ENCODE measurements around the gene SPNS2. TPM values are rescaled to one million over a fixed set of nuclear protein-coding genes. Genes with fewer than 3 reads are reported as not detected.
A peak's percentile ranks its signal among the peaks of the same experiment; 100 is the strongest.

The SPNS2 gene
- total RNA-seq, 1 experiment from 2014 or later, result 1.6 TPM

GRCh38 chr17:4482338-4483011 is 16.2 kb upstream of the SPNS2 start:
- DNase-seq (ENCODE audit: low read depth, low spot score), result no peak
- H3K4me3 ChIP-seq (replicated peaks in 1 of 2; ENCODE audit: low read depth in 1 of 2, low read length in 2 of 2), result peak overlapping the region in 1 of 2 experiments; percentile 45; a peak in 2 of 4 replicates
- peak overlapping the region; percentile 65 for H3K9ac ChIP-seq (ENCODE audit: low read length)
- ATAC-seq, result no peak
- H3K27ac ChIP-seq (ENCODE audit: low read depth, low read length), result peak overlapping the region; percentile 75
- TF ChIP-seq ZNF274 (IDR thresholded peaks at IDR 0.05; ENCODE audit: low read depth, low read length) (no peak), JUND (IDR thresholded peaks at IDR 0.05) (no peak), SP1 (IDR thresholded peaks at IDR 0.05; ENCODE audit: low read depth) (no peak), CBX3 (IDR thresholded peaks at IDR 0.05; ENCODE audit: low read depth) (no peak), SIN3A (IDR thresholded peaks at IDR 0.05; ENCODE audit: low read depth) (no peak), CEBPB (IDR thresholded peaks at IDR 0.05; ENCODE audit: low read depth) (no peak), FOSL1 (IDR thresholded peaks at IDR 0.05; ENCODE audit: low read depth) (no peak), ELF1 (IDR thresholded peaks at IDR 0.05; ENCODE audit: borderline replicate concordance, low read depth) (no peak), SRF (IDR thresholded peaks at IDR 0.05; ENCODE audit: low read depth) (no peak)
- TF ChIP-seq, protein P1, sequence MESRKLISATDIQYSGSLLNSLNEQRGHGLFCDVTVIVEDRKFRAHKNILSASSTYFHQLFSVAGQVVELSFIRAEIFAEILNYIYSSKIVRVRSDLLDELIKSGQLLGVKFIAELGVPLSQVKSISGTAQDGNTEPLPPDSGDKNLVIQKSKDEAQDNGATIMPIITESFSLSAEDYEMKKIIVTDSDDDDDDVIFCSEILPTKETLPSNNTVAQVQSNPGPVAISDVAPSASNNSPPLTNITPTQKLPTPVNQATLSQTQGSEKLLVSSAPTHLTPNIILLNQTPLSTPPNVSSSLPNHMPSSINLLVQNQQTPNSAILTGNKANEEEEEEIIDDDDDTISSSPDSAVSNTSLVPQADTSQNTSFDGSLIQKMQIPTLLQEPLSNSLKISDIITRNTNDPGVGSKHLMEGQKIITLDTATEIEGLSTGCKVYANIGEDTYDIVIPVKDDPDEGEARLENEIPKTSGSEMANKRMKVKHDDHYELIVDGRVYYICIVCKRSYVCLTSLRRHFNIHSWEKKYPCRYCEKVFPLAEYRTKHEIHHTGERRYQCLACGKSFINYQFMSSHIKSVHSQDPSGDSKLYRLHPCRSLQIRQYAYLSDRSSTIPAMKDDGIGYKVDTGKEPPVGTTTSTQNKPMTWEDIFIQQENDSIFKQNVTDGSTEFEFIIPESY (IDR thresholded peaks at IDR 0.05; ENCODE audit: extremely low read depth, insufficient replicate concordance, low read length), result no peak
- TF ChIP-seq, protein P2, sequence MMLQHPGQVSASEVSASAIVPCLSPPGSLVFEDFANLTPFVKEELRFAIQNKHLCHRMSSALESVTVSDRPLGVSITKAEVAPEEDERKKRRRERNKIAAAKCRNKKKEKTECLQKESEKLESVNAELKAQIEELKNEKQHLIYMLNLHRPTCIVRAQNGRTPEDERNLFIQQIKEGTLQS (IDR thresholded peaks at IDR 0.05), result no peak
- intact Hi-C loops (cut with micrococcal nuclease), result no loop called here
- no peaks in the 10 kb centered on the region for H3K9me3 ChIP-seq (ENCODE audit: control insufficient read depth in 1 of 2, insufficient read depth in 1 of 2, low read depth in 1 of 2, low read length in 2 of 2)
- H3K4me1 ChIP-seq (ENCODE audit: control insufficient read depth in 1 of 2, insufficient read depth in 2 of 2, low read length in 2 of 2), result peaks cover 20 to 41% of the 10 kb centered on the region in 2 experiments
- BruUV-seq (replicated peaks), result no TSS peak
- H3K27me3 ChIP-seq (ENCODE audit: insufficient read depth, low read length), result no peaks in the 10 kb centered on the region
- H2AFZ ChIP-seq (ENCODE audit: low read depth, low read length, poor library complexity, severe bottlenecking), result no peak overlapping the region
- RAD21 ChIA-PET (ENCODE audit: low non-redundant PET in 1 of 2, low total read pairs in 2 of 2, uncharacterized antibody in 2 of 2, unreplicated experiment in 2 of 2), result no interaction called here
- H3K9me2 ChIP-seq (ENCODE audit: insufficient read depth), result no peaks in the 10 kb centered on the region
- H3K4me2 ChIP-seq (ENCODE audit: low read length), result peak overlapping the region; percentile 81
- no peaks in the 10 kb centered on the region for H3K36me3 ChIP-seq (ENCODE audit: control insufficient read depth in 1 of 2, insufficient read depth in 2 of 2, low read length in 2 of 2)
- H4K20me1 ChIP-seq (ENCODE audit: insufficient read depth), result no peaks in the 10 kb centered on the region
- CTCF ChIA-PET, result no interaction called here
- no peaks in the 10 kb centered on the region for H3K79me2 ChIP-seq (ENCODE audit: insufficient read depth, low read length)
- POLR2A ChIA-PET, result no interaction called here

All from HCT116 (cell line).